ENCODE data around the gene TFPT. TPM values are rescaled to one million over a fixed set of nuclear protein-coding genes. Genes with fewer than 3 reads are reported as not detected.

The TFPT gene
- total and polyA plus RNA-seq, 3 experiments from 2014 or later = 25.0 to 33.1 (median 32.9) TPM

GRCh38 chr19:54108496-54108895 lies 7.0 kb downstream of the TFPT start:
- peaks cover 12% of the 10 kb centered on the region for H3K36me3 ChIP-seq (ENCODE audit: insufficient read depth, low read length)
- no peaks in the 10 kb centered on the region for H3K9me3 Mint-ChIP-seq
- peaks cover 0 to 67% (median 1%) of the 10 kb centered on the region in 3 donors for H3K36me3 Mint-ChIP-seq
- CTCF ChIA-PET = interaction anchor here (2.5 kb wide), 1 partner anchor 8 kb away, joined by 5 read pairs; the partner anchor contains the start of genes PRPF31 and TFPT
- no peaks in the 10 kb centered on the region for H3K9me3 ChIP-seq (ENCODE audit: low read length)
- H3K4me1 Mint-ChIP-seq = peaks cover 15 to 30% (median 23%) of the 10 kb centered on the region in 3 donors
- H3K4me1 ChIP-seq (ENCODE audit: insufficient read depth, low read length) = peaks cover 2% of the 10 kb centered on the region
- POLR2A ChIA-PET = no interaction called here
- no peak overlapping the region for H3K27ac Mint-ChIP-seq
- H3K27me3 Mint-ChIP-seq = no peaks in the 10 kb centered on the region
- DNase-seq = no peak
- peak overlapping the region in 1 of 7 donors; percentile 13 for H3K4me3 Mint-ChIP-seq
- H3K27me3 ChIP-seq (ENCODE audit: insufficient read depth, low read length, poor library complexity, severe bottlenecking) = no peaks in the 10 kb centered on the region
- H3K27ac ChIP-seq (ENCODE audit: low read depth, low read length) = no peak overlapping the region
- no peak overlapping the region for H3K4me3 ChIP-seq (ENCODE audit: low read length)

DNA sequence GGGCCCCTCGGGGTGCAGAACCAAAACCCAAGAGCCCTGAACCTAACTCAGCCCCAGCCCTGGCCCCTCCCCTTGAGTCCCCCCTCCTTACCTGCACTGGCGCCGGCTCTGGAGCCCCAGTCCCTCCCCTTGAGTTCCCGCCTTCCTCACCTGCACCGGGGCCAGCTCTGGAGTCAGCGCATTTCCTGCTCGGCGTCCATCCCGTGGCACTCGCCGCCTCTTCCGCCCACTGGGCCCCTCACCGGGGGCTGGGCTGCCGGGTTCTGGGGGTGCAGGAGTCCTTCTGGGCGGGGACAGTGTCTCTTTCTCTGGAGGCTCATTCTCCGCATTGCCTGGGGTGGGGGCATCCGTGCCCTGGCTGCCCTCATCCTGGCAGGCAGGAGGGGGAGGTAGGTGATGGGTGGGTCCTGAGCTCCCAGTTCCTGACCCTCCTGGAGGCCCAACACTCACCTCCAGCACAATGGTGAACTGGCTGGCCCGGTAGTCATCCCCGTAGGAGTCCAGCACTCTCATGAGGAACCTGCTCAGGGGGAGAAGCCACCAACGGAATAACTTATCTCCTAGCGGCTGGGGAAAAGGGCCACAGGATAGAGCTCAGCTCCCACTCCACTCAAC lies 7.5 kb downstream of the TFPT start:
- ChIA-PET CTCF (interaction anchor here (2.5 kb wide), 1 partner anchor 8 kb away, joined by 5 read pairs; the partner anchor contains the start of genes PRPF31 and TFPT), POLR2A (no interaction called here)
- Mint-ChIP-seq H3K4me1 (peaks cover 17 to 29% (median 23%) of the 10 kb centered on the region in 3 donors), H3K27me3 (no peaks in the 10 kb centered on the region), H3K4me3 (no peak overlapping the region), H3K9me3 (no peaks in the 10 kb centered on the region), H3K36me3 (peaks cover 0 to 64% (median 1%) of the 10 kb centered on the region in 3 donors), H3K27ac (peak overlapping the region in 2 of 8 donors; percentile 12 to 93)
- H3K27ac ChIP-seq (ENCODE audit: low read depth, low read length) = no peak overlapping the region
- H3K4me3 ChIP-seq (ENCODE audit: low read length) = no peak overlapping the region
- H3K4me1 ChIP-seq (ENCODE audit: insufficient read depth, low read length) = peaks cover 7% of the 10 kb centered on the region
- H3K9me3 ChIP-seq (ENCODE audit: low read length) = no peaks in the 10 kb centered on the region
- peak in 1 of 5 donors; percentile 35 for DNase-seq
- no peaks in the 10 kb centered on the region for H3K27me3 ChIP-seq (ENCODE audit: insufficient read depth, low read length, poor library complexity, severe bottlenecking)
- peaks cover 12% of the 10 kb centered on the region for H3K36me3 ChIP-seq (ENCODE audit: insufficient read depth, low read length)

GRCh38 chr19:54106716-54107115 lies 8.7 kb downstream of the TFPT start:
- H3K4me1 Mint-ChIP-seq = peaks cover 23 to 36% (median 29%) of the 10 kb centered on the region in 3 donors
- peaks cover 0 to 65% (median 0%) of the 10 kb centered on the region in 3 donors for H3K36me3 Mint-ChIP-seq
- H3K9me3 Mint-ChIP-seq = no peaks in the 10 kb centered on the region
- H3K4me1 ChIP-seq (ENCODE audit: insufficient read depth, low read length) = peaks cover 11% of the 10 kb centered on the region
- H3K4me3 Mint-ChIP-seq = peak overlapping the region in 1 of 7 donors; percentile 40
- H3K27ac Mint-ChIP-seq = peak overlapping the region in 1 of 8 donors; percentile 27
- no peak overlapping the region for H3K4me3 ChIP-seq (ENCODE audit: low read length)
- H3K27me3 ChIP-seq (ENCODE audit: insufficient read depth, low read length, poor library complexity, severe bottlenecking) = no peaks in the 10 kb centered on the region
- no peaks in the 10 kb centered on the region for H3K27me3 Mint-ChIP-seq
- H3K36me3 ChIP-seq (ENCODE audit: insufficient read depth, low read length) = peaks cover 12% of the 10 kb centered on the region
- H3K9me3 ChIP-seq (ENCODE audit: low read length) = no peaks in the 10 kb centered on the region
- ChIA-PET CTCF (interaction anchor here (2.5 kb wide), 1 partner anchor 9 kb away, joined by 5 read pairs; the partner anchor contains the start of genes PRPF31 and TFPT), POLR2A (no interaction called here)
- DNase-seq = no peak
- H3K27ac ChIP-seq (ENCODE audit: low read depth, low read length) = no peak overlapping the region

DNA sequence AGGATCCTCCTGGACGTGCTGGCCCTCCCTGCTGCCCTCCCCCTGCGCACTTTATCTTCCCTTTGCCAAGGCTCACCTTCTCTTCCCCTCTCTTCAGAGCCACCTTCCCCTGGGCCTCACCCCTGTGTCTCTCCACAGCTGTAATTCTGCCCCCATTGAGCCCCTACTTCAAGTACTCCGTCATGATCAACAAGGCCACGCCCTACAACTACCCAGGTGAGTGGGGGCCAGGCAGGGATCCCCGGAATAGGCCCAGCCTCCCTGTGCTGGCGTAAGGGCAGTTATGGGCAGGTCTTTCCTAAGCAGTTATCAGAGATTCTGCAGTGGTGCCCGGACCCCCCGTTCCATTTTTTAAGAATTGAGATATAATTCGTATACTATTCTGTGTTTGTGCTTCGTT lies 9.7 kb downstream of the TFPT start:
- Mint-ChIP-seq H3K4me3 (peak overlapping the region in 4 of 7 donors; percentile 24 to 86 (median 54)), H3K4me1 (peaks cover 25 to 38% (median 32%) of the 10 kb centered on the region in 3 donors), H3K9me3 (no peaks in the 10 kb centered on the region), H3K27me3 (no peaks in the 10 kb centered on the region), H3K27ac (no peak overlapping the region), H3K36me3 (peaks cover 0 to 62% (median 0%) of the 10 kb centered on the region in 3 donors)
- ChIA-PET CTCF (no interaction called here), POLR2A (no interaction called here)
- Histone ChIP-seq H3K27me3 (ENCODE audit: insufficient read depth, low read length, poor library complexity, severe bottlenecking) (no peaks in the 10 kb centered on the region), H3K4me1 (ENCODE audit: insufficient read depth, low read length) (peaks cover 11% of the 10 kb centered on the region), H3K9me3 (ENCODE audit: low read length) (no peaks in the 10 kb centered on the region), H3K27ac (ENCODE audit: low read depth, low read length) (no peak overlapping the region), H3K4me3 (ENCODE audit: low read length) (no peak overlapping the region), H3K36me3 (ENCODE audit: insufficient read depth, low read length) (peaks cover 12% of the 10 kb centered on the region)
- no peak for DNase-seq

- Mint-ChIP-seq H3K27me3 (no peaks in the 10 kb centered on the region), H3K4me1 (peaks cover 22 to 37% (median 30%) of the 10 kb centered on the region in 3 donors), H3K36me3 (peaks cover 0 to 57% (median 0%) of the 10 kb centered on the region in 3 donors), H3K4me3 (peak overlapping the region in 6 of 7 donors; percentile 23 to 86 (median 39)), H3K9me3 (no peaks in the 10 kb centered on the region), H3K27ac (peak overlapping the region in 1 of 8 donors; percentile 75)
- POLR2A ChIA-PET = interaction anchor here (1.0 kb wide), 1 partner anchor 10 kb away, joined by 4 read pairs; the partner anchor contains the start of genes PRPF31 and TFPT
- Histone ChIP-seq H3K36me3 (ENCODE audit: insufficient read depth, low read length) (peaks cover 12% of the 10 kb centered on the region), H3K27me3 (ENCODE audit: insufficient read depth, low read length, poor library complexity, severe bottlenecking) (no peaks in the 10 kb centered on the region), H3K9me3 (ENCODE audit: low read length) (no peaks in the 10 kb centered on the region), H3K27ac (ENCODE audit: low read depth, low read length) (no peak overlapping the region), H3K4me1 (ENCODE audit: insufficient read depth, low read length) (peaks cover 11% of the 10 kb centered on the region), H3K4me3 (ENCODE audit: low read length) (no peak overlapping the region)
- DNase-seq = no peak
- CTCF ChIA-PET = no interaction called here
These were observed 10.3 kb downstream of the TFPT start for GRCh38 chr19:54104998-54105715.

GRCh38 chr19:54102421-54103169 lies 12.9 kb downstream of the TFPT start, which contains the start of gene NDUFA3:
TSS of gene NDUFA3 (plus strand) at chr19:54102855. CDS start at chr19:54102879, 24 bp downstream.
- CTCF ChIA-PET = no interaction called here
- peak within 1 kb of the TSS; percentile 65 to 99 (median 97) for H3K27ac Mint-ChIP-seq
- POLR2A ChIA-PET = interaction anchor here (0.5 to 2.8 kb wide), 5 partner anchors 12 to 1177 kb away, joined by 3 to 19 read pairs (median 5); partner anchors contain the start of genes LENG8, MBOAT7, PRPF31 and TFPT

DNA sequence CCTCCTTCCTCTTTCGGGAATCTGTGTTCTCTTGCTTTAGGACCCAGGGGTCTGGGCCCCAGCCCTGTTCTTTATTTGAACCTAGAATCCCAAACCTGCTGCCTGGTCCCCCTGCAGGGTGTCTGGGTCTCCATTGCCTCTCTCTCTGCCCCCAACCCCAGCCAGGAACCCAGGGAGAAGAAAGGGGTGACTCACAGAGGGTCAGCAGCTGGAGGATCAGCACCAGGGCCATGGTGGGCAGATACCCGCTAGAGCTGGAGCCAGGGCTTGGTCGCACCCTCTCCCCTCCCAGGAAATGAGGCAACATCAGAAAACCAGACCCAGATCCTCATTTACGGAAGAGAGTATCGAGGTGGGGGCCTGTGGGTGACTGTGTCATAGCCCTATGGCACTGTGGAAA lies 14.9 kb downstream of the TFPT start, which contains the start of gene OSCAR:
OSCAR (minus strand) TSS at position 243 of the 400 bp plus-strand sequence; CDS start at position 232, 11 bp downstream.
- peaks cover 0 to 2% of the 10 kb centered on the region in 2 donors for H3K27me3 Mint-ChIP-seq
- peak within 1 kb of the TSS in 5 of 7 donors; percentile 2 to 90 (median 57) for H3K4me3 Mint-ChIP-seq
- Histone ChIP-seq H3K9me3 (ENCODE audit: low read length) (no peaks in the 10 kb centered on the region), H3K4me1 (ENCODE audit: insufficient read depth, low read length) (peaks cover 23% of the 10 kb centered on the region), H3K36me3 (ENCODE audit: insufficient read depth, low read length) (no peaks in the 10 kb centered on the region), H3K4me3 (ENCODE audit: low read length) (no peak within 1 kb of the TSS), H3K27me3 (ENCODE audit: insufficient read depth, low read length, poor library complexity, severe bottlenecking) (no peaks in the 10 kb centered on the region), H3K27ac (ENCODE audit: low read depth, low read length) (no peak within 1 kb of the TSS)
- POLR2A ChIA-PET = no interaction called here
- H3K36me3 Mint-ChIP-seq = peaks cover 0 to 15% (median 0%) of the 10 kb centered on the region in 3 donors
- CTCF ChIA-PET = no interaction called here
- DNase-seq = no peak
- peaks cover 22 to 44% (median 38%) of the 10 kb centered on the region in 3 donors for H3K4me1 Mint-ChIP-seq
- H3K27ac Mint-ChIP-seq = peak within 1 kb of the TSS in 7 of 8 donors; percentile 47 to 82 (median 73)
- H3K9me3 Mint-ChIP-seq = peaks cover 0 to 2% (median 0%) of the 10 kb centered on the region in 5 donors

More at GRCh38 chr19:54102421-54103169, 12.9 kb downstream of the TFPT start, which contains the start of gene NDUFA3:
- H3K36me3 ChIP-seq (ENCODE audit: insufficient read depth, low read length) = peaks cover 6% of the 10 kb centered on the region
- no peaks in the 10 kb centered on the region for H3K9me3 Mint-ChIP-seq
- H3K27ac ChIP-seq (ENCODE audit: low read depth, low read length) = peak within 1 kb of the TSS; percentile 76
- peaks cover 21 to 37% (median 30%) of the 10 kb centered on the region in 3 donors for H3K4me1 Mint-ChIP-seq
- peak; percentile 96 to 100 (median 97) for DNase-seq
- H3K27me3 ChIP-seq (ENCODE audit: insufficient read depth, low read length, poor library complexity, severe bottlenecking) = no peaks in the 10 kb centered on the region
- peaks cover 11% of the 10 kb centered on the region for H3K4me1 ChIP-seq (ENCODE audit: insufficient read depth, low read length)
- no peaks in the 10 kb centered on the region for H3K9me3 ChIP-seq (ENCODE audit: low read length)
- H3K4me3 Mint-ChIP-seq = peak within 1 kb of the TSS; percentile 86 to 100 (median 98)
- H3K36me3 Mint-ChIP-seq = peaks cover 0 to 34% (median 0%) of the 10 kb centered on the region in 3 donors
- H3K27me3 Mint-ChIP-seq = no peaks in the 10 kb centered on the region
- H3K4me3 ChIP-seq (ENCODE audit: low read length) = peak within 1 kb of the TSS; percentile 91
